Stimulated activated CD4-positive, alpha-beta T cell treated with anti-CD3 and anti-CD28 coated beads, Interleukin-1b, Interleukin-23, amount 100 ng/mL, for 4 hours (primary cell): ENCODE measurements around the gene ARMH2.
"Not testable (repeated sequence)": the region's sequence is repeated elsewhere in the genome, so short reads cannot be mapped to it uniquely, and the experiment has no call there.

Experiments used
- DNase-seq, 2 donors: peaks; one replicate each; pipeline ENCODE4 v3.0.0-alpha.2; 2020; ENCODE audit warnings: low read depth in 2 of 2

The ARMH2 gene

DNA sequence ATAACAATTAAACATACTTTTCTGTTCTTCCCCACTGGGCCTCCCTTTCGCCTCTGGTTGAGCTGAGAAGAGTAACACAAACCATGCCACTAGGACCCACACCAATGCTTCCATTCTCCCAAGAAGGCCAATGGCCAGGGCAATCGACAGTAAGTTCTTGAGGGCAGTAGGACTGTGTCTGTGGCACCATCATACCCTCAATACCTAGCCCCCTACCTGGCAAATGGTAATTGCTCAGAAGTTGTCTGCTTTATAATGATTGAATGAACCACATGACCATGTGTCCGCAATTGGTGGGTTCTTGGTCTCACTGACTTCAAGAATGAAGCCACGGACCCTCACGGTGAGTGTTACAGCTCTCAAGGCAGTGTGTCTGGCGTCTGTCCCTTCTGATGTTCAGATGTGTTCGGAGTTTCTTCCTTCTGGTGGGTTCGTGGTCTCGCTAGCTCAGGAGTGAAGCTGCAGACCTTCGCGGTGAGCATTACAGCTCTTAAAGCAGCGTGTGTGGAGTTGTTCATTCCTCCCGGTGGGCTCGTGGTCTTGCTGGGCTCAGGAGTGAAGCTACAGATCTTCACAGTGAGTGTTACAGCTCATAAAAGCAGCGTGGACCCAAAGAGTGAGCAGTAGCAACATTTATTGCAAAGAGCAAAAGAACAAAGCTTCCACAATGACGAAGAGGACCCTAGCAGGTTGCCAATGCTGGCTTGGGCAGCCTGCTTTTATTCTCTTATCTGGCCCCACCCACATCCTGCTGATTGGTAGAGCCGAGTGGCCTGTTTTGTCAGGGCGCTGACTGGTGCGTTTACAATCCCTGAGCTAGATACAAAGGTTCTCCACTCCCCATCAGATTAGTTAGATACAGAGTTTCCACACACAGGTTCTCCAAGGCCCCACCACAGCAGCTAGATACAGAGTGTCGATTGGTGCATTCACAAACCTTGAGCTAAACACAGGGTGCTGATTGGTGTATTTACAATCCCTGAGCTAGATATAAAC is 33.6 kb downstream of the ARMH2 start:
- DNase-seq: not testable (repeated sequence)

DNA sequence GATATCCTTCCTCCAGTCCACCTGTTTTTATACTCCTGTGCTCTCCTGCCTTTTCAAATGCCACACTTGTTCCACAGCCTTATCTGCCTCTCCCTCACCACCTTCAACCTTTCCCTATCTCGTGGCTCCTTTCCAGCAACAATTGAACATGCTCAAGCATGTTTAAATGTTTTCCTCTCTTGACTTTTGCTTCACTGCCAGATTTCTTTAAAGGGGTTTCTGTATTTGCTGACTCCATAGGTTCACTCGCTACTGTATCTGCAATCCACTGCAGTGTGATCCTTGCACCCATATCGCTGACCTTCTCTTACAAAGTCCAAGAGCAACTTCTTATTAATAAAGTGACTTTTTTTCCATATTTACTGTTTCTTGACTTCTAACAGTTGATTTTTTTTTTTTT is 35.1 kb downstream of the ARMH2 start:
- no peak for DNase-seq

- no peak for DNase-seq
These were observed 36.9 kb downstream of the ARMH2 start for GRCh38 chr6:24761851-24762250.

- DNase-seq: no peak
These were observed 37.4 kb downstream of the ARMH2 start for GRCh38 chr6:24761193-24761835.

- DNase-seq: no peak
These were observed 38.5 kb downstream of the ARMH2 start for GRCh38 chr6:24760210-24760609.

GRCh38 chr6:24759718-24760117 is 39.0 kb downstream of the ARMH2 start:
- DNase-seq: no peak

- DNase-seq: no peak
These were observed 41.1 kb downstream of the ARMH2 start for GRCh38 chr6:24757611-24758010.

DNA sequence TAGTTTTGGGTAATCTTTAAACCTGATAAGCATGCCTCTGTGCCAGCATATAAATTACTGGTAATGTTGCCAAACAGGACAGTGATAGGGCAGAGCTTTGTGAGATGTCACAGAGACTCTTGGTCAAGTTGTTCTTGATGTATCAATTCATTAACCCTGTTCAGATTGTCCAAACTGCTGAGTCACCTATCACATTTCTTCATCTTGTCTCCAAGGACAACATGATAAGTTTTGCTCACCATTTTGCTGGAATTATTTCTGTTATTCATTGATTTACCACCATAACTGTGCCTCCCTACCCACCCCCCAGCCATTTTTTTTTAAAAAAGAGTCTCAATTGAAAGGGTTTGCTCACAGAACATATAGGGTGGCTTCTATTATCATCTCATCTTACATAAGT is 43.4 kb downstream of the ARMH2 start:
- no peak for DNase-seq

GRCh38 chr6:24754378-24754777 is 44.3 kb downstream of the ARMH2 start:
- DNase-seq: not testable (repeated sequence)

DNA sequence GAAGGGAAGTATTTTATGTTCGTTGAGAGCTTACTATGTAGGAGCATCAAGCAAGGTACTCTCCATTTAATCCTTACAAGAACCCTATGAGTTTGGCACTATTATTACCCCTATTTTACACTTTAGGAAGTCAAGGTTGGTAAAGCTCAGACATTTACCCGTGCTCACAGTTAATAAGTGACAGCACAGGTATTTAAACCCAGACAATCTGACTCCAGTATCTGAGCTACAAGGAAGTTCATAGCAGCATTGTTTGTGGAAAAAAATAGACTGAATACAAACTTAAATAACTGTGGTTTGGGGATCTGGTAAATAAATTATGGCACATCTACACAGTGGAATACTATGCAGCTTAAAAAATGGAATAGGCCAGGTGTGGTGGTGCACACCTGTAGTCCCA is 45.2 kb downstream of the ARMH2 start:
- no peak for DNase-seq

- no peak for DNase-seq
These were observed 45.7 kb downstream of the ARMH2 start for GRCh38 chr6:24752917-24753492.

DNA sequence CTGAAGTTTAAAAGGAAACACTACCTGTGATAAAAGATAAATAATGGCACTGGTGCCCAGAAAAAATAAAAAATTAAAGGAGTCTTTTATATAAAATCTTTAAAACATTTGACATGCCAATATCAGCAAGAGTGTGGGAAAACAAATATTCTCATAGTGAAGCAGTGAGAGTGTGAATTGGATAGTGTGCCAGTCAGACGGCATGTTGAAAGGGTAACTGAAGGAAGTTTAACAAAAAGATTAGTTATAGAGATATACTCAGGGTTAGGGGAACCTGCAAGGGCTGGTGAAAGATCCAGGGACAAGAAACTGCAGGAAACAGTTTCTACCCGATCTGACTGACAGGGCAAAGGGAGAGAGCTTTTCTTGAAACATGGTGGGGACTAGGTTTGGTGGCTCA is 46.2 kb downstream of the ARMH2 start:
- DNase-seq: no peak

DNA sequence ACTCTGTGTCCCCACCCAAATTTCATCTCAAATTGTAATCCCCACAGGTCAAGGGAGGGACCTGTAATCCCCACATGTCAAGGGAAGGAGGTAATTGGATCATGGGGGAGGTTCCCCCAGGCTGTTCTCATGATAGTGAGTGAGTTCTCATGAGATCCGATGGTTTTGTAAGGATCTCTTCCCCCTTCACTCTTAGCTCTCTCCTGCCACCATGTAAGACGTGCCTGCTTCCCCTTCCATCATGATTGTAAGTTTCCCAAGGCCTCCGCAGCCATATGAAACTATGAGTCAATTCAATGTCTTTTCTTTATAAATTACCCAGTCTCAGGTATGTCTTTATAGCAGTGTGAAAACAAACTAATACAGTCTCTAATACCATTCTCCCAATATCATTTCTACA is 47.8 kb downstream of the ARMH2 start:
- not testable (repeated sequence) for DNase-seq

GRCh38 chr6:24749297-24749696 is 49.4 kb downstream of the ARMH2 start:
- DNase-seq: no peak
